ENCODE measurements around the gene SMARCA2.

DNA sequence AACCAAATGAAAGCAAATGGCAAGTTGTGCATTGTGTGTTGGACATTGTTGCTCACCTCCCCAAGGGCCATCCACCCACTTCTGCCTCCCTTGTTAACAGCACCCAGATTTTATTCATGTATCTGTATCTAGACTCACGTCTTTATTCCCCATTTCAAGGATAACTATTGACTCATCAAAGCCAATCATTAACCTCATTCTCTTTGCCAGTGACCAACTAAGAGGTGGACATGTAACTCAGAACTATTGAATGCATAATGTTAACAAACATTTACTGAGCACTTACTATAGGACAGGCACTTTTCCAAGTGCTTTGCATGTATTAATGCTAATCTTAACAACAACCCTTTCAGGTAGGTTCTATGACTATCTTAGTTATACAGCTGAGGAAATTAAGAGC is 45.2 kb upstream of the SMARCA2 start:
- TF ChIP-seq POLR2A (IDR thresholded peaks at IDR 0.05), result no peak
- TF ChIP-seq, protein P1, sequence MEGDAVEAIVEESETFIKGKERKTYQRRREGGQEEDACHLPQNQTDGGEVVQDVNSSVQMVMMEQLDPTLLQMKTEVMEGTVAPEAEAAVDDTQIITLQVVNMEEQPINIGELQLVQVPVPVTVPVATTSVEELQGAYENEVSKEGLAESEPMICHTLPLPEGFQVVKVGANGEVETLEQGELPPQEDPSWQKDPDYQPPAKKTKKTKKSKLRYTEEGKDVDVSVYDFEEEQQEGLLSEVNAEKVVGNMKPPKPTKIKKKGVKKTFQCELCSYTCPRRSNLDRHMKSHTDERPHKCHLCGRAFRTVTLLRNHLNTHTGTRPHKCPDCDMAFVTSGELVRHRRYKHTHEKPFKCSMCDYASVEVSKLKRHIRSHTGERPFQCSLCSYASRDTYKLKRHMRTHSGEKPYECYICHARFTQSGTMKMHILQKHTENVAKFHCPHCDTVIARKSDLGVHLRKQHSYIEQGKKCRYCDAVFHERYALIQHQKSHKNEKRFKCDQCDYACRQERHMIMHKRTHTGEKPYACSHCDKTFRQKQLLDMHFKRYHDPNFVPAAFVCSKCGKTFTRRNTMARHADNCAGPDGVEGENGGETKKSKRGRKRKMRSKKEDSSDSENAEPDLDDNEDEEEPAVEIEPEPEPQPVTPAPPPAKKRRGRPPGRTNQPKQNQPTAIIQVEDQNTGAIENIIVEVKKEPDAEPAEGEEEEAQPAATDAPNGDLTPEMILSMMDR (IDR thresholded peaks at IDR 0.05), result no peak
- no peak for TF ChIP-seq POLR2AphosphoS5 (IDR thresholded peaks at IDR 0.05)

Data from upper lobe of left lung (tissue), 4 donors.